Natural killer cell (primary cell): ENCODE measurements around the gene KDM6A. TPM values are rescaled to one million over a fixed set of nuclear protein-coding genes. Genes with fewer than 3 reads are reported as not detected.
A peak's percentile ranks its signal among the peaks of the same experiment; 100 is the strongest.

Source experiments
- ATAC-seq, 3 donors: fragments of 150-1000 bp in 2 of 3; fragments of 200-7000 bp in 1 of 3; cut with Tn5 transposase; 1 replicate in 1 of 3; 2 replicates in 2 of 3; pipeline ENCODE4 v1.10.0; 2021; ENCODE audit warnings: mild to moderate bottlenecking in 2 of 3, moderate library complexity in 2 of 3
- DNase-seq, 2 donors: peaks; one replicate each; pipeline versions ENCODE4 v3.0.0 to v3.0.0-alpha.2; 2013 to 2021; ENCODE audit warnings: mixed read lengths in 1 of 2
- H3K27ac ChIP-seq: one replicate; pipeline ENCODE4 v1.5.1; 2013; ENCODE audit warnings: mild to moderate bottlenecking, low read length
- H3K27me3 ChIP-seq: one replicate; pipeline ENCODE4 v1.6.1; 2013; ENCODE audit warnings: low read length; ENCODE audit not compliant: control insufficient read depth, insufficient read depth
- H3K36me3 ChIP-seq: one replicate; pipeline ENCODE4 v1.6.1; 2013; ENCODE audit warnings: low read length; ENCODE audit not compliant: control insufficient read depth, insufficient read depth
- H3K4me1 ChIP-seq: one replicate; pipeline ENCODE4 v1.6.1; 2013; ENCODE audit warnings: low read length; ENCODE audit not compliant: control insufficient read depth, insufficient read depth
- H3K4me3 ChIP-seq: one replicate; pipeline ENCODE4 v1.5.1; 2013; ENCODE audit warnings: low read length
- H3K9me3 ChIP-seq: one replicate; pipeline ENCODE4 v1.6.1; 2013; ENCODE audit warnings: low read length; ENCODE audit not compliant: control insufficient read depth, insufficient read depth
- H3K27ac Mint-ChIP-seq, 2 donors: one replicate each; pipeline ENCODE4 v1.8.0; 2022; ENCODE audit warnings: mild to moderate bottlenecking in 2 of 2, mixed read lengths in 2 of 2, moderate library complexity in 1 of 2
- H3K27me3 Mint-ChIP-seq, 2 donors: one replicate each; pipeline ENCODE4 v1.8.0; 2022; ENCODE audit warnings: low read depth in 2 of 2, mixed read lengths in 2 of 2
- H3K36me3 Mint-ChIP-seq: one replicate; pipeline ENCODE4 v1.8.0; 2022; ENCODE audit warnings: mixed read lengths
- H3K4me1 Mint-ChIP-seq, 2 donors: one replicate each; pipeline ENCODE4 v1.8.0; 2022; ENCODE audit warnings: mixed read lengths in 2 of 2
- H3K4me3 Mint-ChIP-seq: one replicate; pipeline ENCODE4 v1.8.0; 2022; ENCODE audit warnings: mild to moderate bottlenecking, moderate library complexity, mixed read lengths
- H3K9me3 Mint-ChIP-seq, 2 donors: one replicate each; pipeline ENCODE4 v1.8.0; 2022; ENCODE audit warnings: mixed read lengths in 2 of 2
- WGBS: methylation state at CpG from one replicate; pipeline ENCODE4 v1.1.7; 2013; ENCODE audit warnings: missing lambda C conversion rate; ENCODE audit not compliant: insufficient coverage; 5-methylcytosine and 5-hydroxymethylcytosine counted together
- intact Hi-C: fragments of 100-400 bp; cut with micrococcal nuclease; formaldehyde crosslinking; loops from one replicate; pipeline ENCODE4 v1.14.2; 2022
- total RNA-seq, 4 donors: library from RNA; stranded (reverse); fragments of 120-200 nt in 1 of 4; gene quantifications; one replicate each; pipeline versions ENCODE4 v1.2.3 to v1.2.4, GENCODE V29; 2013 to 2022
- TF ChIP-seq, protein P1 (sequence below): fragments of 200-600 bp; IDR thresholded peaks from one replicate; pipeline ENCODE4 v1.8.0; 2022; ENCODE audit warnings: antibody characterized with exemption

KDM6A gene
- total RNA-seq, 3 donors from 2014 or later (not counting 1 experiment from before 2014, with no cell fraction given): 60.8 to 121 (median 73.1) TPM

DNA sequence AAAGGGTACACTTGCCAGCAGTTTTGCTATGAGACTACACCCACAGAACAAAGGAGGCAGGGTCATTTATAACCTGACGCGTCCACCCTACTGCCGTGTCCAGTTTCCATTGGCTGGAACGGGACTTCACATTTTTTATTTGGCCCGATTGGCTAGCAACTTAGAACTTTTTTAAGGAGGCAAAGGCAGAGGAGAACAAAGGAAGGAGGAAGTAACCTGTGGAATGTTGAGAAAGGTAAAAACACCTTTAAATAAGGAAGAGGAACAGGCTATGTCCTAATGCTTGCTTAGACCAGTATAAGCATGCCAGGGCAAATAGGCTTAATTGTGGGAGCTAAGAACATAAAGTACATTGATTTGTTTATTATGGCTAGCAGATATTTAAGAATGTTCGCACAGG, 18.7 kb downstream of the KDM6A start:
- H3K9me3 ChIP-seq: no peaks in the 10 kb centered on the region
- Mint-ChIP-seq H3K4me1 (peaks cover 22 to 63% of the 10 kb centered on the region in 2 donors), H3K27me3 (no peaks in the 10 kb centered on the region), H3K36me3 (peaks cover 5% of the 10 kb centered on the region), H3K27ac (no peak overlapping the region), H3K4me3 (peak overlapping the region; percentile 1), H3K9me3 (no peaks in the 10 kb centered on the region)
- H3K36me3 ChIP-seq: no peaks in the 10 kb centered on the region
- no peak overlapping the region for H3K4me3 ChIP-seq
- ATAC-seq: no peak
- intact Hi-C loops: no loop called here
- TF ChIP-seq, protein P1, sequence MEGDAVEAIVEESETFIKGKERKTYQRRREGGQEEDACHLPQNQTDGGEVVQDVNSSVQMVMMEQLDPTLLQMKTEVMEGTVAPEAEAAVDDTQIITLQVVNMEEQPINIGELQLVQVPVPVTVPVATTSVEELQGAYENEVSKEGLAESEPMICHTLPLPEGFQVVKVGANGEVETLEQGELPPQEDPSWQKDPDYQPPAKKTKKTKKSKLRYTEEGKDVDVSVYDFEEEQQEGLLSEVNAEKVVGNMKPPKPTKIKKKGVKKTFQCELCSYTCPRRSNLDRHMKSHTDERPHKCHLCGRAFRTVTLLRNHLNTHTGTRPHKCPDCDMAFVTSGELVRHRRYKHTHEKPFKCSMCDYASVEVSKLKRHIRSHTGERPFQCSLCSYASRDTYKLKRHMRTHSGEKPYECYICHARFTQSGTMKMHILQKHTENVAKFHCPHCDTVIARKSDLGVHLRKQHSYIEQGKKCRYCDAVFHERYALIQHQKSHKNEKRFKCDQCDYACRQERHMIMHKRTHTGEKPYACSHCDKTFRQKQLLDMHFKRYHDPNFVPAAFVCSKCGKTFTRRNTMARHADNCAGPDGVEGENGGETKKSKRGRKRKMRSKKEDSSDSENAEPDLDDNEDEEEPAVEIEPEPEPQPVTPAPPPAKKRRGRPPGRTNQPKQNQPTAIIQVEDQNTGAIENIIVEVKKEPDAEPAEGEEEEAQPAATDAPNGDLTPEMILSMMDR: no peak
- no peak for DNase-seq
- 90% methylated on average over 5 of the region's 6 CpGs for WGBS
- no peaks in the 10 kb centered on the region for H3K27me3 ChIP-seq
- H3K27ac ChIP-seq: no peak overlapping the region
- H3K4me1 ChIP-seq: peaks cover 5% of the 10 kb centered on the region

DNA sequence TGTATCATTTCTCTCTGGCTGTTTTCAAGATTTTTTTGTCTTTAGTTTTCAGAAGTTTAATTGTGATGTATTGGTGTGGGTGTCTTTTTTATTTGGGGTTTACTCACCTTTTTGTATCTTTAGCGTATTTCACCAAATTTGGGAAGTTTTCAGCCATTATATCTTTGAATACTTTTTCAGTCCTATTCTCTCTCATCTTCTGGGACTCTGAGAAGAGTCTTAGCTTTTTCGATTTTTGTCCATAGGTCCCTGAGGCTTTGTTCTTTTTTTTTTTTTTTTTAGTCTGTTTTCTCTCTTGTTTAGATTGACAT, 23.8 kb downstream of the KDM6A start:
- intact Hi-C loops: no loop called here
- Mint-ChIP-seq H3K9me3 (no peaks in the 10 kb centered on the region), H3K27me3 (no peaks in the 10 kb centered on the region), H3K36me3 (peaks cover 16% of the 10 kb centered on the region), H3K4me3 (peak overlapping the region; percentile 21), H3K4me1 (peaks cover 29 to 76% of the 10 kb centered on the region in 2 donors), H3K27ac (peak overlapping the region in 1 of 2 donors; percentile 66)
- DNase-seq (no peak), ATAC-seq (no peak)
- Histone ChIP-seq H3K9me3 (no peaks in the 10 kb centered on the region), H3K36me3 (no peaks in the 10 kb centered on the region), H3K27me3 (no peaks in the 10 kb centered on the region), H3K27ac (no peak overlapping the region), H3K4me1 (peaks cover 16% of the 10 kb centered on the region), H3K4me3 (no peak overlapping the region)
- WGBS: no CpG with 5 or more reads among the region's 2 CpGs
- TF ChIP-seq, protein P1: no peak

DNA sequence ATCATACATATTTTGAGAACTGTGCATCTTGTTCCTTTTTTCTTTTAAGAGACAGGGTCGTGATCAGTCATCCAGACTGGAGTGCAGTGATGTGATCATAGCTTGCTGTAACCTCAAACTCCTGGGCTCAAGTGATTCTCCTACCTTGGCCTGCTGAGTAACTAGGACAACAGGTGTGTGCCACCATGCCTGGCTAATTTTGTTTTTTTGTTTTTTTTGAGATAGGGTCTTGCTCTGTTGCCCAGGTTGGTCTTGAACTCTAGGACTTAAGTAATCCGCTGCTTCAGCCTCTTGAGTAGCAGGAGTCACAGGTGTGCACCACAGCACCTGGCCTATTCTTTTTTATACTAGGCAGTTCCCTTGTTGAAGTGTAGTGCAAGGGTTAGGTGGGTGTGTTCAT, 24.6 kb downstream of the KDM6A start:
- TF ChIP-seq, protein P1: no peak
- Mint-ChIP-seq H3K27ac (peak overlapping the region in 1 of 2 donors; percentile 66), H3K36me3 (peaks cover 16% of the 10 kb centered on the region), H3K4me3 (no peak overlapping the region), H3K27me3 (no peaks in the 10 kb centered on the region), H3K9me3 (no peaks in the 10 kb centered on the region), H3K4me1 (peaks cover 29 to 73% of the 10 kb centered on the region in 2 donors)
- Histone ChIP-seq H3K9me3 (no peaks in the 10 kb centered on the region), H3K4me3 (no peak overlapping the region), H3K36me3 (no peaks in the 10 kb centered on the region), H3K4me1 (peaks cover 16% of the 10 kb centered on the region), H3K27ac (no peak overlapping the region), H3K27me3 (no peaks in the 10 kb centered on the region)
- WGBS: 57% methylated on average over 1 of the region's 2 CpGs
- intact Hi-C loops: no loop called here
- DNase-seq: no peak
- ATAC-seq: no peak
